Measurements from ENCODE around the gene FBXW5.

The FBXW5 gene

GRCh38 chr9:136947028-136947891 lies 2.7 kb upstream of the FBXW5 start:
- no peak for DNase-seq

GRCh38 chr9:136946228-136947027 lies 1.9 kb upstream of the FBXW5 start:
- DNase-seq, result no peak

- no peak for DNase-seq
These were observed 1.0 kb upstream of the FBXW5 start for GRCh38 chr9:136945333-136946227.

DNA sequence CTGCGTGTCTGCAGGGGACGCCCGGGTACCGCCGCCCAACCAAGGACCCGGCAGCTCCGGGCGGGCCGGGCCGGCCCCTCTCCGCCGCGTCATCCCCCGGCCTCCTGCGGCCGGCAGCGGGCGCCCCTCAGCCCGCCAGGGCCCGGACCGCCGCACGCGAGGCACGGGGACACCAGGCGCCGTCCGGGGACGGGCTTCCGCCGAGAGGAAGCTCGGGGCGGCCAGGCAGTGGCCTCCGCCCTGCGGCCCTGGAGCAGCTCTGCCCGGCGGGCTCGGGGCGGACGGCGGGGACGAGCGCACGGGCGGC lies 373 bp downstream of the FBXW5 start:
- peak; percentile 58 for DNase-seq

DNA sequence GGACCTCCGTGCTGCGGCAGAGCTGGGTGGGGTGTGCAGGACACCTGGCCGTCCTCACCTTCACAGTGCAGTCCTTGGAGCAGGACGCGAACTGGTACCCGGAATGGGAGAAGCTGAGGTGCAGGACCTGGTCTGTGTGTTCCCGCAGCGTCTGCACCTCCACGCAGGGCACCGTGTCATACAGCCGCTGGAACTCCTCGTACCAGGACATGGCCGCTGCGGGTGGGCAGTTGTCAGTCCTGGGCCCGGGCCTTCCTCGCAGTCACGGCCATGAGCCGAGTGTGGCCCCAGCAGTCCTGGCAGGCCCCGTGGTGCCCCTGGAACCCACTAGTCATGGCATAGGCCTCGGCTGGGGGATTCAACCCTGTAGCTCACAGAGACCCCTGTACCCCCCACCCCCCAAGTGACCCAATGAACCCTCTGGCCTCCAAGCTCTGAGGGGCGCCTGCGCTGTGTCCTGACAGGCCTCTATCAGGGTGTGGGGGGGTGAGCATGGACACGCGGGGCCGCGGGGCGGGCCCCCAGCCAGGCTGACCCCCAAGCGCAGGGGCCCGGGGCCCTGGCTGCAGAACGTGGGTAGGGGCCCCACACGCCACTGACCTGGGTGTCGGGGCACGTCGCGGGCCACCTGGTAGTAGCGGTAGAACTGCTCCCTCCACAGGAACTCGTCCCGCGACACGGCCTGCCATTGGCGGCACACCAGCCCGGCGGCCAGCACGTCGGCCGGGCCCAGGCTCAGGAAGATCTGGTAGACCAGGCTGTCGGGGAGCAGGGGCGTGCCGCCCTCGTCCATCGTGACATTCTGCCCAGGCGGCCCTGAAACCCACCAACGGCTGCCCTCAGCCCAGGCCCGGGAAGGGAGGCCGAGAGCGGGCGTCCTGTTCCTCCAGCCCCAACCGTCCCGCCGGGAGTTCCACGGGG lies 987 bp downstream of the FBXW5 start:
- DNase-seq, result peak; percentile 48

DNA sequence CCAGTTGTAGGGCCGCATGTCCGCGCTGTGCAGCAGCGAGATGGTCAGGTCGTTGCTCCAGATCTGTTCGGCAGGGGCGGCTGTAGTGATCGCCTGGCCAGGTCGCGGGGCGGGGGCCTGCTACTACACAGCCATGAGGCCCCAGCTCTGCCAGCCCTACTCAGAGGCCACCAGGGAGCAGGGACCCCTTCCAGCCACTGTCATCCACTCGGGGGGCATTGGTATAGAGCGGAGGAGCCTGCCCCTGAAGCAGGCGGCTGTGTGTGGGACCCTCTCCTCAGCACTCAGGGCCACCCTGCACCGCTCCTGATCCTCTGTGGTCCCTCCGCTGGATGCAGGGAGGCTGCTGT lies 1.7 kb downstream of the FBXW5 start:
- DNase-seq, result no peak

DNA sequence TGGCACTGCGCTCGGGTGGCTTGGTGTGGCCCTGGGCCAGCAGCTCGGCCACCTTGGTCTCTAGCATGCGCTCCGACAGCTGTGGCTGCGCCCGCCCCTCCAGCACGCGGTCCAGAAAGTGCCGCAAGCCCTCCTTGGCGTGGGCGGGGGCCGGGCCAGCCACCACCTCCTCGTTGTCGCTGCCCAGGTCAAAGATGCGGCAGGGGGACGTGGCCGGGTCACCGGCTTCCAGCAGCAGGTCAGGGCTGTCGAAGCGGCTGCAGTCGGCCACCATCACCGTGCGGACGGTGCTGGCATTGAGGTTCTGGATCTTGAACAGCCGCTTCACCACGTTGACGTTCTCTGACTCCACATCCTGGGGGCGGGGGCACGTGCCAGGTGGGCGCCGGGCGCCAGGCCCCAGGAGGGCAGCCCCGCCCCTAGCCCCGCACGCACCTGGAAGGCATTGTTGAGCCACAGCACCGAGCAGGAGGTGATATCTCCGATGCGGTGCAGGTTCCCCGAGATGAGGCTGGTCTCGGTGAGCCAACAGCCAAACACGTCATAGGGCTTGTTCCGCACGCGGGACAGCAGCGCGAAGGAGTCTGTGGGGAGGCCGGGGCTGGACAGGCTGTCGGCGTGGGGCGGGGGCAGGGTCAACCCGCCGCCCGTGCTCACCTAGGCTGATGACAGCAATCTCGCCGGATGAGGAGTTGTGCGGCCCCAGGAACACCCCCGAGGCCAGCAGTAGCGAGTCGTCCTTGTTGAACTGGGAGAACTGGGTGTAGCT lies 2.2 kb downstream of the FBXW5 start:
- no peak for DNase-seq

- DNase-seq, result no peak
These were observed 3.1 kb downstream of the FBXW5 start for GRCh38 chr9:136941231-136942111.

DNA sequence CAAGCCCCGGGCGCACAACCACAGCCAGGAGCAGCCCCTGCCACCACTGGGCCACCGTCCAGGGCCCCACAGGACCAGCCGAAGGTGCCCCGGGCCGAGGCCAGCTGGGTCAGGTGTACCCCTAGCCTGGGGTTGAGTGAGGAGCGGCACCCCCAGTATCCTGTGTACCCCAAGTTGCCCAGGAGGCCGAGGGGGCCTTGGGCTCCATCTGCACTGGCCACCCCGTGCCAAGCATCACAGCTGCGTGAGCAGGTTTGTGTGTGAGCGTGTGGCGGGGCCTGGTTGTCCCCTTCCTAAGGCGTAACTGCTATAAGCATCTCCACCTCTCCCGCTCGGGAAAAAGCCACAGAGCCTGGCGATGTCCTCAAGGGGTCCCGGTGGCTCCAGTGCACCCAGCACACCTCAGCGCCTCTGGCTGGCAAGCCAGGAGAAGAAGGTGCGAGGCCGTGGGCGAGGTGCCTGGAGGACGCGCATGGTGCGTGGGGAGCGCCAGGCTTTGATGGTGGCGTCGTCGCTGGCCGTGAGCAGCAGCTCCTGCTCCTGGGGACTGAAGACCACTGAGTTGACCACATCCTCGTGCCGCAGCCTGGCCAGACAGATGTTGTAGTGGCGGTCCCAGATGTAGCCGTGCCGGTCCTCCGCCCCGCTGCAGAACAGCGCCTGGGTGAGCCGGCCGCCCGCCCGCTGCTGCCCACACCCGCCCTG lies 3.9 kb downstream of the FBXW5 start:
- no peak for DNase-seq

GRCh38 chr9:136939996-136940525 lies 4.5 kb downstream of the FBXW5 start:
- no peak for DNase-seq

- DNase-seq, result no peak
These were observed 5.0 kb downstream of the FBXW5 start for GRCh38 chr9:136939431-136939995.

GRCh38 chr9:136937186-136938001 lies 7.1 kb downstream of the FBXW5 start:
- DNase-seq, result no peak

DNA sequence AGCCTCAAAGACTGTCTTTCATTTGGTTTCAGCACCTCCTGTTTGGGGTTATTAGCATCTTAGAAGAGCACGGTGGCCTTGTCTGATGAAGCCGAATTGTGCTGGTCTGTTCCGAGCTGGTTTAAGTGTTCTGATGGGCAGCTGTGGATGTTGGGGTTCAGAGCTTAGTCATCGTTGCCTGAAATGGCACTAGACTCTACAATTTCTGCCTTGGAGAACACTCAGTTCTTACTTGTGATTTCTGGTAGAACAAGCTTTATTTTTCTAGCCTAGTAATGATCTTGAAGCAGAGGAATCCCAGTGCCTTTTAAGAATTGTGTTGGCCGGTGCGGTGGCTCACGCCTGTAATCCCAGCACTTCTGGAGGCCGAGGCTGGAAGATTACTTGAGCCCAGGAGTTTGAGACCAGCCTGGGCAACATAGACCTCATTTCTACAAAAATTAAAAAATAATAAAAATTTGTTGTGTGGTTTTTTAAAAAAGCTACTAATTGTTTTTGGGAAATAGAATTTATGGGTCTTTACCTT lies 7.8 kb downstream of the FBXW5 start:
- no peak for DNase-seq

DNA sequence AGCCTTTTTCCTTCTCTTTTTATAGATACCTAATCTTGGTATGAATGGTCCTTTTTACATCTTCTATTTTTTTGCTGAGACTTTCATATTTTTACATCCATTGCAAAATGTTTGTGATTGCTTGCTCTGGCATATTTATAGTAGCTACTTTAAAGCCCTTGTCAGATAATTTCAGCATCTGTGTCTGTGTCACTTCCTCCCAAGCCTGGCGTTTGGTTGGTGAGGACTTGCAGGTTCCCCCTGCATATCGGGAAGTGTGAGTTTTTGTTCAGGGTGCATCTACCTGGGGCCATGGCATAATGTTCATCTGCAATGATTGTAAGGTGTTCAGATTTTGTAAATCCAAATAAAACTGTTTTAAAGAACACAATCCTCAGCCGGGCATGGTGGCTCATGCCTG lies 8.9 kb downstream of the FBXW5 start:
- no peak for DNase-seq

GRCh38 chr9:136934277-136934676 lies 10.3 kb downstream of the FBXW5 start:
- DNase-seq, result no peak

DNA sequence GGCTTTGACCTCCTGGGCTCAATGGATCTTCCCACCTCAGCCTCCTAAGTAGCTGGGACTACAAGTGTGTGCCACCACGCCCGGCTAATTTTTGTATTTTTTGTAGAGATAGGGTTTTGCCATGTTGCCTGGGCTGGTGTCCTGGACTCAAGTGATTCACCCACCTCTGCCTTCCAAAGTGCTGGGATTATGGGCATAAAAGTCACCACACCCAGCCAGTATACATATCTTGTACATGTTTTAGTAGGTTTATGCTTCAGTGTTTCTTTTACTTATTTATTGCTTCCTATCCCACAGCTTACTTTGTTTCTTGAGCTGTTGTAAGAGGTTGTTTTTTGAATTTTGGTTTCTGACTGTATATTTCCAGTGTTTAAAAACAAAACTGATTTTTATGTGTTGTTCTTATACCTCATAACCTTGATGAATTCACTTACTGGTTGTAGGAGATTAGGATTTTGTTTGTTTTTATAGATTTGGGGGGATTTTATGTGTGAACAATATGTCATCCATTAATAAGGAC lies 12.9 kb downstream of the FBXW5 start:
- no peak for DNase-seq

GRCh38 chr9:136930014-136930413 lies 14.5 kb downstream of the FBXW5 start:
- DNase-seq, result no peak

- no peak for DNase-seq
These were observed 15.9 kb downstream of the FBXW5 start for GRCh38 chr9:136928591-136928990.
